Vagina (tissue), 2 donors: Measurements from ENCODE around the gene PLXNB1.

ENCODE experiments used
- CTCF ChIP-seq, 3 experiments: fragments of 450-650 bp in 2 of 3; fragments of 200-600 bp in 1 of 3; sonication (generic) in 1 of 3; IDR thresholded peaks; one replicate each; pipeline ENCODE4 v1.5.1; 2017 to 2019; ENCODE audit warnings: antibody characterized with exemption in 3 of 3, mild to moderate bottlenecking in 2 of 3, moderate library complexity in 2 of 3
- POLR2A ChIP-seq, 2 donors: fragments of 450-650 bp; IDR thresholded peaks; one replicate each; pipeline ENCODE4 v1.6.1; 2017; ENCODE audit warnings: antibody characterized with exemption in 2 of 2, mild to moderate bottlenecking in 2 of 2, moderate library complexity in 2 of 2
- POLR2AphosphoS5 ChIP-seq, 2 donors: sonication (generic); formaldehyde crosslinking; IDR thresholded peaks; one replicate each; pipeline ENCODE4 v1.9.0; 2017; ENCODE audit warnings: antibody characterized with exemption in 2 of 2, mild to moderate bottlenecking in 2 of 2, low read depth in 1 of 2; ENCODE audit not compliant: insufficient read depth in 1 of 2

GRCh38 chr3:48437812-48438211 is 7.9 kb upstream of the PLXNB1 start:
- no peak for TF ChIP-seq CTCF (IDR thresholded peaks at IDR 0.05)
- no peak for TF ChIP-seq POLR2AphosphoS5 (IDR thresholded peaks at IDR 0.05; ENCODE audit: insufficient read depth in 1 of 2, low read depth in 1 of 2)
- no peak for TF ChIP-seq POLR2A (IDR thresholded peaks at IDR 0.05)
